Heart left ventricle (tissue), 13 donors: Measurements from ENCODE around the gene OVAAL.

Experiments
- CTCF ChIP-seq, 12 donors: fragments of 200-600 bp; sonication (generic) in 4 of 12; IDR thresholded peaks; one replicate each; pipeline versions ENCODE4 v1.5.0 to v1.8.0; 2018 to 2022; ENCODE audit warnings: antibody characterized with exemption in 12 of 12, mild to moderate bottlenecking in 5 of 12
- POLR2A ChIP-seq, 2 donors: fragments of 450-650 bp; IDR thresholded peaks; one replicate each; pipeline ENCODE4 v1.6.1; 2017; ENCODE audit warnings: antibody characterized with exemption in 2 of 2, mild to moderate bottlenecking in 2 of 2, moderate library complexity in 2 of 2
- donor health status: ischemic (EF 13 %, LVEDD 7.1; RV severe dilation, severe dysfunction).
- donor health status: DM: no; HTN: yes; CAD: no.
- donor health status: DM: no; HTN: no; CAD: no.
- donor health status: ischemic (EF 25% LVEDD 6.9; RV normal size, moderate dysfunction).
- donor health status: ischemic (EF 25% LVEDD 5.7; RV mildly dilated, moderate dysfunction).
- donor health status: ischemic (EF 35%, LVEDD 5.7; RV mildly dilated, moderate dysfunction).
- donor health status: nonischemic (EF 11% LVEDD 7.7; RV severe dilation, severe dysfunction).
- donor health status: DM: yes; HTN: yes; CAD: no.
- donor health status: PGD.
- donor health status: ischemic (EF 29% LVEDD 5.4; RV normal size, mild dysfunction).
- donor health status: nonischemic (EF 23%, LVEDD 6.1; RV moderate dilation, normal function).

- TF ChIP-seq CTCF (IDR thresholded peaks at IDR 0.05) (no peak), POLR2A (IDR thresholded peaks at IDR 0.05) (no peak)
These were observed 31.6 kb upstream of the OVAAL start for GRCh38 chr1:180527101-180527669.
